PC-9 (cell line): ENCODE data around the gene MT1B.

Source experiments
- EZH2 ChIP-seq: fragments of 200-600 bp; sonication (generic); IDR thresholded peaks from 2 replicates; pipeline ENCODE4 v1.8.0; 2017; ENCODE audit warnings: antibody characterized with exemption, low read depth
- TF ChIP-seq, protein P1 (sequence below): fragments of 200-600 bp; sonication (generic); conservative IDR thresholded peaks from 2 replicates; pipeline ENCODE4 v1.6.1; 2017; ENCODE audit warnings: mixed run types, antibody characterized with exemption, mild to moderate bottlenecking, moderate library complexity

DNA sequence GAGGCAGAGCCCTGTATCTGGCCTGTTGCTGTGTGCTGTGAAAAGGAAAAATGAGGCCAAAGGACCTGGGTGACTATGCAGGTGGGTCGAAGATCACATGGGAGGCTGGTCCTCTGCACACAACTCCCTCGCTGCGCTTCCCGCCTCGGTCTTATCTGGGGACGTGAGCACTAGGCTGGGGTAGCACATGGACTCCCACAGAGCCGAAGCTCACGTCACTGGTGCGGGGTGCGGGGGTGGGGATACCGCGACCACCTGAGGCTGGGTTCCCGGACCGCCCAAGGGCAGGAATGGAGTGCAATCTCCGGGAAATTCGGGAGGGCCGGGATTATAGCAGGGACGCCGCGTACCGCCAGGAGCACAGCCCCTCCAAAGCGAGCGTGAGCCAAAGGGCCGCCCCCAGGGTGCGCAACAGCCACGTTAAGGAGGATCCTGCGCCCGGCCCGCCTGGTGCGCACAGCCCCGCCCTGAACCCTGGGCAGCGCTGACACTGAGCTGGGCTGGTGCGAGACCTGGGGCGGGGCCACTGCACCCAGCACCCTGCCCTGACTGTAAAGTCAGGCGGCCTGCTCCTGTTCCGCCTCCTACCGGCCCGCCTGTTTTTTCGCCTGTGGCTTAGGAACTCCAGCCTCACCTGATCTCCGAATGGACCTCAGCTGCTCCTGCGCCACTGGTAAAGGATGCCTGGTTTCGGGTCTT lies 8.5 kb upstream of the MT1B start:
- TF ChIP-seq, protein P1, sequence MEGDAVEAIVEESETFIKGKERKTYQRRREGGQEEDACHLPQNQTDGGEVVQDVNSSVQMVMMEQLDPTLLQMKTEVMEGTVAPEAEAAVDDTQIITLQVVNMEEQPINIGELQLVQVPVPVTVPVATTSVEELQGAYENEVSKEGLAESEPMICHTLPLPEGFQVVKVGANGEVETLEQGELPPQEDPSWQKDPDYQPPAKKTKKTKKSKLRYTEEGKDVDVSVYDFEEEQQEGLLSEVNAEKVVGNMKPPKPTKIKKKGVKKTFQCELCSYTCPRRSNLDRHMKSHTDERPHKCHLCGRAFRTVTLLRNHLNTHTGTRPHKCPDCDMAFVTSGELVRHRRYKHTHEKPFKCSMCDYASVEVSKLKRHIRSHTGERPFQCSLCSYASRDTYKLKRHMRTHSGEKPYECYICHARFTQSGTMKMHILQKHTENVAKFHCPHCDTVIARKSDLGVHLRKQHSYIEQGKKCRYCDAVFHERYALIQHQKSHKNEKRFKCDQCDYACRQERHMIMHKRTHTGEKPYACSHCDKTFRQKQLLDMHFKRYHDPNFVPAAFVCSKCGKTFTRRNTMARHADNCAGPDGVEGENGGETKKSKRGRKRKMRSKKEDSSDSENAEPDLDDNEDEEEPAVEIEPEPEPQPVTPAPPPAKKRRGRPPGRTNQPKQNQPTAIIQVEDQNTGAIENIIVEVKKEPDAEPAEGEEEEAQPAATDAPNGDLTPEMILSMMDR, result peak; percentile 54
- TF ChIP-seq EZH2, result no peak
